Stimulated activated CD8-positive, alpha-beta memory T cell treated with anti-CD3 and anti-CD28 coated beads, Interleukin-4, amount 100 ng/mL, for 4 hours (primary cell): Measurements from ENCODE around the gene CD200.

Experiments
- DNase-seq, 2 donors: peaks; one replicate each; pipeline ENCODE4 v3.0.0-alpha.2; 2020; ENCODE audit warnings: low read depth in 2 of 2, low spot score in 1 of 2

Gene CD200

DNA sequence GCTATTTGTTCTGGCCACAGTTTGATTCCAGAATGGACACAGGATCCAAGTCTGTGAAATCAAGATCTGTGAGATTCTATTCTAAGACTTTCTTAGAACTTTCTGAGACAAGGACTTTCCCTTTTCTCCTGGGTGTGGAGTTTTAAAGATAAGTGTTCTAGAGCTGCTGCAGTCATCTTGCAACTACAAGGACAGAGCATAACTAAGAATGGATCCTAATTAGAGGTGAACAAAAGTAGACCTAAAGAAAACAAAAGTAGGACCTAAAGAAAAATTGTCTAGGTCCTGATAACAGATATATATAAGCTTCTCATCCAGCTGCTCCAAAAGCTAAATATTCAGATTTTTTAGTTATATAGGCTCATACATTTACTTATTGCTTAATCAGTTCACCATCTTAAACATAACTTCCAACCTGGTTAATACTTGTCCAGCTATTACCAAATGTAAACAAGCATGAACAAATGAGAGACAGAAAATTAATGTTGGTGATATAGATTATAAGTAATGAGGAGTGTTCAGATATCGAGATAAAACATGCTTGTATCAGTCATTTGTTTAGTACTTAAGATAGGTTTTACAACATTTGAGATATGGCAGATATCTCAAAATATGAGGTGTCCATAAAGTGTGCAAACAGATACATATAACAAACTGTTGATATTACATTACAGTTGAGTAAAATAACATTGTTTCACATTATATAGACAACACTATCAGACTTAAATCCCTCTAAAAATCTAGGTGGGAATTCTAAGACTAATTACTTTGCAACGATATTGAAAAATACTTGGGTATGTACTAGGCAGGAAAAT is 75.1 kb downstream of the CD200 start:
- no peak for DNase-seq

DNA sequence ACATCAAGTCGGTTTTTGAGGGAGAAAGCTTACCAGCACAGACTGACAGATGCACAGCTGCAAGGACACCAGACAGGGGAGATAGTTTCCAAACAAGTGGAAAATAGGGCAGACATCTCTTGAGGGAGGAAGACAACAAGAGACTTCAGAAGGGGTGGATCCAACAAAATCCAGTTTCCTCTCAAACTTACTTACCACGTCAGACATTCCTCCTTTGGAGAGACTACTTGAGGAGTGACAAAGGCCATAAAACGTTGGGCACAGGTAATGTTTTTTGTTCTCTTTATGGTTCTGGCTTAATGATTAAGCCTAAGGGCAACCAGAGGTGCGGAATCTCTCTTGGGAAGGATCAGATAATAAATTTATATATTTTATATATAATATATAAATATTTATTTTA is 76.1 kb downstream of the CD200 start:
- DNase-seq = no peak

DNA sequence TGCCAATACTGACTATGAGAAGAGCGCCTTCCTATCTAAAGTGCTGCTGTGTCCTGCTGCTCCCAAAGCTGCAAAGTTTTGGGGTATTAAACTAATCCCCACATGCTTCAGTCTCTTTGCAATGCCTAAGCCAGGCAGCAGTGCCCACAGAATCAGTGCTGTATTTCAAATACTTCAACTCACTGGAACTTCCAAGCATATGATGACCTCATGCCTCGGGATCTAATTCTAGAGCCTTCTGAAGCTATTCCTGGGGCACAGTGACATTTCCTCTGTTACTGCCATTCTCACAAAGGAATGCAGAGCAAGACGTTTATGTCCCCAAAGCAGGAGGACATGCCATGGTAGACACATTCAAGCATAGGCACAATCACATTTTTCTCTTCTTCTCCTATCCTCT is 78.5 kb downstream of the CD200 start:
- no peak for DNase-seq
